GM06990 (cell line): ENCODE measurements around the gene USP47.

Experiments used
- DNase-seq: peaks from one replicate; pipeline ENCODE4 v3.0.0-alpha.2; 2011; ENCODE audit not compliant: insufficient read length; ENCODE audit errors: extremely low read depth
- H3K27me3 ChIP-seq: replicated peaks from 2 replicates; pipeline ENCODE4 v1.6.0; 2011; ENCODE audit warnings: low read length; ENCODE audit not compliant: control insufficient read depth, insufficient read depth
- H3K36me3 ChIP-seq: 2 replicates; pipeline ENCODE4 v1.5.1; 2011; ENCODE audit warnings: low read length; ENCODE audit not compliant: control insufficient read depth, insufficient read depth
- H3K4me3 ChIP-seq: replicated peaks from 2 replicates; pipeline ENCODE4 v1.5.1; 2011; ENCODE audit warnings: low read depth, mild to moderate bottlenecking, control low read depth, low read length
- CTCF ChIP-seq: IDR thresholded peaks from 2 replicates; pipeline ENCODE4 v1.5.1; 2011; ENCODE audit warnings: low read length, control low read depth, mild to moderate bottlenecking, inconsistent platforms; ENCODE audit not compliant: insufficient read depth, poor library complexity, severe bottlenecking

USP47 gene

DNA sequence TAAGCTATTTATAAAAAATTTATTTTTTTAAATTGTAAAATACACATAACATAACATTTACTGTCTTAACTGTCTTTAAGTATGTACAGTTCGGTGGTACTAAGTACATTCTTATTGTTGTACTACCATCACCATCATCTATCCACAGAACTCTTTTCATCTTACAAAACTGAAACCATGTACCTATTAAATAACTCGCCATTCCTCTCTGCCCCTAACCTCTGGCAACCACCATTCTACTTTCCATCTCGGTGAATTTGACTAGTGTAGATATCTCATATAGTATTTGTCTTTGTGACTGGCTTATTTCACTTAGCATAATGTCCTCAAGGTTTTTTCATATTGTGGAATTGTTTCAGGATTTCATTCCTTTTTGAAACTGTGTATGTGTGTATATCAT, 22.6 kb downstream of the USP47 start:
- TF ChIP-seq CTCF = no peak
- no peak for DNase-seq
- no peaks in the 10 kb centered on the region for H3K36me3 ChIP-seq
- no peak overlapping the region for H3K4me3 ChIP-seq
- H3K27me3 ChIP-seq = no peaks in the 10 kb centered on the region

- Histone ChIP-seq H3K27me3 (no peaks in the 10 kb centered on the region), H3K36me3 (no peaks in the 10 kb centered on the region), H3K4me3 (no peak overlapping the region)
- no peak for DNase-seq
- no peak for TF ChIP-seq CTCF
Observed at GRCh38 chr11:11864803-11865202, 23.0 kb downstream of the USP47 start.

DNA sequence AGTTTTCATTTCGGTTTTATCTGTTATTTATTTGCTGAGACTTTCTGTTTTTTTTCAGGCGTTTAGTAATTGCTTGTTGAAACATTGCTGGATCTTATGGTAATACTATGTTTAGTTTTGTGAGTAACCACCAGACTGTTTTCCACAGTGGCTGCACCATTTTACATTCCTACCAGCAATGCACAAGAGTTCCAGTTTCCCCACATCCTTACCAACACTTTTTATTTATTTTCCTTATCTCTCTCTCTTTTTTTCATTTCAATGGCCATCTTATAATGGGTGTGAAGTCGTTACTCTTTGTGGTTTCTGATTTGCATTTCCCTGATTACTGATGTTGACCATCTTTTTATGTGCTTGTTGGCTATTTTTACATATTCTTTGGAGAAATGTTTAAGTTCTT, 23.7 kb downstream of the USP47 start:
- Histone ChIP-seq H3K27me3 (no peaks in the 10 kb centered on the region), H3K36me3 (no peaks in the 10 kb centered on the region), H3K4me3 (no peak overlapping the region)
- no peak for DNase-seq
- no peak for TF ChIP-seq CTCF

DNA sequence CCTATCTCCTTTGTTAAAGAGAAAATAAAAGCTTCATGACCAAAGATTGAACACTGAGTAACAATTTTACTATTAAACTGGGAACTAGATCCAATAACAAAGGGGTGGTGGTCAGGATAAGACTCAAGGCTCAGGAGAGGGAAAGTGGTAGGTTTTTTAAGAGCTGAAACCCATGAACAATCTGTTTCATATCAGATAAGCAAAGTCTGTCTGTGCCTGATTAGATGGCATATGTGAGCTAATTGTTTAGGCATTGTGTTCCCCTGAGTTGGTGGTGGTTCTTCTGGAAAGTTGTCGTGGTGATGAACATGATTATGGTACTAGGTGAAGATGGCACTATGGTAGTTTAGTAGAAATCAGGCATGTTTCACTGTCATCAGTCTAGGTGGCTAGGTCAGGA, 24.4 kb downstream of the USP47 start:
- Histone ChIP-seq H3K36me3 (no peaks in the 10 kb centered on the region), H3K27me3 (no peaks in the 10 kb centered on the region), H3K4me3 (no peak overlapping the region)
- no peak for TF ChIP-seq CTCF
- DNase-seq = no peak

- H3K4me3 ChIP-seq = no peak overlapping the region
Observed at GRCh38 chr11:11867720-11868119, 25.9 kb downstream of the USP47 start.

More at GRCh38 chr11:11867720-11868119, 25.9 kb downstream of the USP47 start:
- H3K36me3 ChIP-seq = no peaks in the 10 kb centered on the region
- no peak for TF ChIP-seq CTCF
- no peaks in the 10 kb centered on the region for H3K27me3 ChIP-seq
- no peak for DNase-seq
